ENCODE measurements around the gene RARS1.
A peak's percentile ranks its signal among the peaks of the same experiment; 100 is the strongest.

RARS1 gene

DNA sequence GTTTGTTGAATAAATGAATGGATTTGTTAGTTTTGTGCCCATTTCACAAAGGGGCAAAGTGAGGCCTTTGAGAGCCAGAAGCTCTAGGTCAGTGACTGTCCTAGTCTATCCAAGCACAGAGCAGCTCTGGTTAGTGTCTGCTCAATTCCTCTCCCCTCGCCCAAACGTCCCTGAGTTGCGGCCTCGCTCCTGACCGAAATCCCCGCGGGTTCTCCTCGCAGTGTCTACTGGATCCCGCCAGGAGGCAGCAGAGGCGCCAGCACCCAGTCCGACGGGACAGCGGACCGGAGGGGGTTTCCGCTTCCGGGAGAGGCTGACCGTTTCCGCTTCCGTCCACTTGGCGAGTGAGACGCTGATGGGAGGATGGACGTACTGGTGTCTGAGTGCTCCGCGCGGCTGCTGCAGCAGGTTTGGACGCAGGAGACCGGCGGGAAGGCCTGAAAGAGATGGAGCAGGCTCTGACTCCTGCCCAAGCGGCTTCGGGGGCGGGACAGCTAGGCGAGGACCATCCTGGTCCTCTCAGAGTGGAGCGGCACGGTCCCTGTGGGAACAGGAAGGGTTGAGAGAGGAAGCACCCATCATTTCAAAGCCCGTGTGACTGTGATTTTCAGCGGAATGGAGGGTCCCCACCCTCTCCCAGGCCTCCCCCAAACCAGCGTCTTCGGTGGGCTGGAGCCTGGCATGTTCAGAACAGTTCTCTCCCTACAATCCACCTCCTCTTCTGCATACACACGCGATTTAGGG is at the start of gene RARS1:
Gene RARS1, plus strand, starts transcription at position 336 of the 744 bp plus-strand sequence. Its CDS starts 28 bp downstream, at position 364.
- ATAC-seq (replicated peaks) (peak; percentile 97 to 98), DNase-seq (peak; percentile 88)
- peaks cover 22 to 24% of the 10 kb centered on the region in 2 donors for H3K4me1 Mint-ChIP-seq

DNA sequence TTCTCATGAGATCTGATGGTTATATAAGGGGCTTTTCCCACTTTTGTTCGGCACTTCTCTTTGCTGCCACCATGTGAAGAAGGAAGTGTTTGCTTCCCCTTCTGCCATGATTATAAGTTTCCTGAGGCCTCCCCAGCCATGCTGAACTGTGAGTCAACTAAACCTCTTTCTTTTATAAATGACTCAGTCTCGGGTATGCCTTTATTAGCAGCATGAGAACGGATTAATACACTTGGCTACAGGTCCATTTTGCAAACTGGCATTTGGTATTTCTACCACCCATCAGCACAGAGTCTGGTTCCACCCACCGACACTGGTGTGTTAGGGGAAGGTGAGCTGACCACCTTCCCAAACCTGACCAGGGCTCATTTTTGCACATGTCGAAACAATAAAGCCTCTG is 47.9 kb upstream of the RARS1 start:
- Mint-ChIP-seq H3K4me3 (no peak overlapping the region), H3K4me1 (peaks cover 0 to 1% of the 10 kb centered on the region in 2 donors), H3K27me3 (peaks cover 6 to 12% of the 10 kb centered on the region in 2 donors), H3K27ac (no peak overlapping the region), H3K9me3 (peaks cover 0 to 2% of the 10 kb centered on the region in 2 donors), H3K36me3 (no peaks in the 10 kb centered on the region)
- DNase-seq: no peak
- no peak for ATAC-seq (replicated peaks)

More for the DNA sequence above, at the start of gene RARS1:
- H3K27ac Mint-ChIP-seq: peak within 1 kb of the TSS; percentile 97
- H3K27me3 Mint-ChIP-seq: peaks cover 6 to 13% of the 10 kb centered on the region in 2 donors
- H3K4me3 Mint-ChIP-seq: peak within 1 kb of the TSS; percentile 99 to 100
- no peaks in the 10 kb centered on the region for H3K9me3 Mint-ChIP-seq
- peaks cover 8 to 23% of the 10 kb centered on the region in 2 donors for H3K36me3 Mint-ChIP-seq

DNA sequence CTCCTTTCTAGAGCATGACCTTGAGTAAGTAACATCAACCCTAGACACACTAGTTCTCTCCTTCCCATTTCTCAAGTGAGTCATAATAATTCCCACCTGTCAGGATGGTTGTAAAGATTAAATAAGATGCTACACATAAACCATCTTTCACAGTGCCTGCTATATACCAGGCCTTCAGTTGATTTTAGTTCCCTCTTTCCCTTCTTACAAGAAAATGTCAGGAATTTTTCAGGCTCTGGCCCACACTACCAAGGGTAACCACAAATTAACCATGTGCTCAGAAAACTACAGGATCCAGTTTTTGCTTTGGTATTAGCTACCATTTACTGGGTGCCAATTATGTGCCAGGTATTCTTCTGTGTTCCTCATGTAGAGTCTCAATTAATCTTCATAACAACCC is 42.7 kb upstream of the RARS1 start:
- H3K9me3 Mint-ChIP-seq: peaks cover 0 to 2% of the 10 kb centered on the region in 2 donors
- H3K4me3 Mint-ChIP-seq: no peak overlapping the region
- DNase-seq: no peak
- H3K27me3 Mint-ChIP-seq: no peaks in the 10 kb centered on the region
- H3K27ac Mint-ChIP-seq: no peak overlapping the region
- no peaks in the 10 kb centered on the region for H3K4me1 Mint-ChIP-seq
- no peak for ATAC-seq (replicated peaks)
- H3K36me3 Mint-ChIP-seq: no peaks in the 10 kb centered on the region

DNA sequence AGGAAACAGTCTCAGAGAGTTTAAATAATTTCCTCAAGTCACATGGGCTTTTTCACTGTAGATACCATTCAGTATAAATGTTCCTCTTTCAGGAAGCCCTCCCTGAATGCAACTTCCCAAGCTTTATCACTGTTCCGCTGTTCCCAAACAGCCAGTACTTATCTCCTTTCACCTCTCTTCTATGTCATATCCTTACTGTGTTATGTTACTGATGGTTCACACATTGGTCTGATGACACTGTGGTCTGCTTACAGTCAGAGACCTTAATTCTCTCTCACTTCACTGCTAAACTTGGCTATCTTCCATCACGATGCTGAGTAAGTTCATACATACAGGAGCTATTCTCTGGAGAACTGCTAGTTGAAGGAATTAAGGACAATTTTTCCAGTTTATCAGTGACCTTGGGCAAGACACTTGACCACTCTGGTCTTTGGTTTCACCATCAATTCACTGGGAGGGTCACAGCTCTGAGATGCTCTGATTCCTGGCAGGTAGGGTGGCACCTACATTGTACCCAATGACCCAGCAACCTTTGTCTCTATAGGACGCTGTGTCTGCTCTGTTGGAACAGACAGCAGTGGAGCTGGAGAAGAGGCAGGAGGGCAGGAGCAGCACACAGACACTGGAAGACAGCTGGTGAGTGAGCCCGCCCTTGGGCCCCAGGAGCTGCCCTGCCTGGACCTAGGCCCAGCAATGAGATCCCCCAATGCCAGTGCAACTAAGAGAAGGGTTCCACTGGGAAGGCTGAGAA is 42.1 kb upstream of the RARS1 start:
- ATAC-seq (replicated peaks) (no peak), DNase-seq (no peak)
- Mint-ChIP-seq H3K4me1 (no peaks in the 10 kb centered on the region), H3K4me3 (no peak overlapping the region), H3K36me3 (no peaks in the 10 kb centered on the region), H3K27me3 (no peaks in the 10 kb centered on the region), H3K27ac (no peak overlapping the region), H3K9me3 (no peaks in the 10 kb centered on the region)

DNA sequence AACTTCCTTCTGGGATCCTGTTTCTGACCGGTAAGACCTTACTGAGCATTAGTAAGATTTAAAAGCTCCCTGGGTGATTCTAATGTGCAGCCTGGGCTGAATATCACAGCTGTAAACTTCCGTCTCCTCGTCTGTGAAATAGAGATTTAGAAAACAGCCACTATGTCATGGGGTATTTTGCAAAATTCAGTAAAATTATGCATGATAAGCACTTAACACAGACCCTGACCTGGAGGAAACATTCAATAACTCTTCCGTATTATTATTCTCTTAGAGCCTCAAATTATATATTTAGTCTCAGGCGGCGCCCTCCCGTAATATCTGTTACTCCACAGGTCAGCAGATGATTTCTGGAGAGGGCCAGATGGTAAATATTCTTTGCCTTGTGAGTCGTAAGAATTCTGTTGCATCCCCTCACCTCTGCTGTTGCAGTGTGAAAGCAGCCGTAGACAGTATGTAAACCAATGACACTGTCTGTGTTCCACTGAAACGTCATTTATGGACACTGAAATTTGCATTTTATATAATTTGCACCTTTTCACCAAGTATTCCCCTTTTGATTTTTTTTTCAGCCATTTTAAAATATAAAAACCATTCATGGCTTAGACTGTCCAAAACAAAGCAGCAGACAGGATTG is 39.2 kb upstream of the RARS1 start:
- Mint-ChIP-seq H3K4me1 (no peaks in the 10 kb centered on the region), H3K36me3 (no peaks in the 10 kb centered on the region), H3K27me3 (no peaks in the 10 kb centered on the region), H3K9me3 (no peaks in the 10 kb centered on the region), H3K27ac (no peak overlapping the region), H3K4me3 (no peak overlapping the region)
- ATAC-seq (replicated peaks) (no peak), DNase-seq (no peak)

DNA sequence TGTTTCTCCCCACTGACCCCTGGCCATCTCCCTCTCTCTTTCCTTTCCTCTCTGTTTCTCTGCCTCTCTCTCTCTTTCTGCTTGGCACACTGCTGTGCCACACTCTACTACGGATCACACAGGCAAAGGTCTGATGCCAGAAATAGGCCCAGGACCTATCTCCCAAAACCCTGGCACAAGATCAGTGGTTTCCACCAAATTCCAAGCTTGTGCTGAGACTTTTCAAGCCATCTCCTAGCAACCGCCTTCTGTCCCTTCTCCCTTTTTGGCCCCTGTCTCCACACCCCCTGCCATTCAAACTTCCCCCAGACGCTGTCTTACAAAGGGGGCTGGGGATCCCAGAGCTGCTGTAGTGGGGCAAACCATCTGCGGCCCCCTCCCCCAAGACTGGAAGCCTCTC is 38.5 kb upstream of the RARS1 start:
- no peaks in the 10 kb centered on the region for H3K9me3 Mint-ChIP-seq
- H3K27ac Mint-ChIP-seq: no peak overlapping the region
- ATAC-seq (replicated peaks) (no peak), DNase-seq (no peak)
- no peak overlapping the region for H3K4me3 Mint-ChIP-seq
- no peaks in the 10 kb centered on the region for H3K27me3 Mint-ChIP-seq
- H3K4me1 Mint-ChIP-seq: no peaks in the 10 kb centered on the region
- H3K36me3 Mint-ChIP-seq: no peaks in the 10 kb centered on the region

DNA sequence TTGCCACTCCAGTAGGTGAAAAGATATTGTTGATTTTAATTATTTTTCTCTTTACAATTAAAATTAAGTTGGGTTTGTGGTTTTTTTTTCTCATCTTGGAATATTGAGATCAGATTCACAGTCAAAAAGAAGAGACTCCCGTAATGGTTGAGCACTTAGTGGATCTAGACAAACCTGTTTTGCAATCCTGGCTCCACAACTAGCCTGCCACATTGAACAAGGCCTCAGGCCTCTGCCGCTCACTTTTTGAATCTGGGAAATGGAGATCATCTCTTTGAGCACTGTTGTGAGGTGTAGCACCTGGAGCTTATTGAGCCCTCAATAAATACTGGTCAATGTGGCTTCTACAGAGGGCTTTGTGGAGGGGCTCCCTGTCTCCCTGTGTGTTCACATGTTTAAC is 37.1 kb upstream of the RARS1 start:
- H3K27ac Mint-ChIP-seq: no peak overlapping the region
- H3K27me3 Mint-ChIP-seq: no peaks in the 10 kb centered on the region
- no peaks in the 10 kb centered on the region for H3K36me3 Mint-ChIP-seq
- H3K9me3 Mint-ChIP-seq: no peaks in the 10 kb centered on the region
- H3K4me1 Mint-ChIP-seq: no peaks in the 10 kb centered on the region
- no peak for DNase-seq
- no peak for ATAC-seq (replicated peaks)
- no peak overlapping the region for H3K4me3 Mint-ChIP-seq

DNA sequence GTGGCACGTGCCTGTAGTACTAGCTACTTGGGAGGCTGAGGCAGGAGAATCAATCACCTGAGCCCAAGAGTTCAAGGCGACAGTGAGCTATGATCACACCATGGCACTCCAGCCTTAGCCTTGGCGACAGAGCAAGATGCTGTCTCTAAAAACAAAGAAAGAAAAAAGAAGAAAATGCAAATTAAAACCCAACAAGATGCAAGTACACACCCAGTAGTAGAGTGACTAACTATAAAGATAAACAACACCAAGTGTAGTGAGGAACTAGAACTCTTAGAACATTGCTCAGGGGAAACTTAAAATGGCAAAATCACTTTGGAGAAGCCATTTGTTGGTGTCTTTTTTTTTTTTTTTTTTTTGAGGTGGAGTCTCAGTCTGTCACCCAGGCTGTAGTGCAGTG is 34.7 kb upstream of the RARS1 start:
- H3K27me3 Mint-ChIP-seq: no peaks in the 10 kb centered on the region
- DNase-seq (no peak), ATAC-seq (replicated peaks) (no peak)
- no peaks in the 10 kb centered on the region for H3K4me1 Mint-ChIP-seq
- H3K9me3 Mint-ChIP-seq: no peaks in the 10 kb centered on the region
- H3K36me3 Mint-ChIP-seq: no peaks in the 10 kb centered on the region
- H3K4me3 Mint-ChIP-seq: no peak overlapping the region
- no peak overlapping the region for H3K27ac Mint-ChIP-seq

DNA sequence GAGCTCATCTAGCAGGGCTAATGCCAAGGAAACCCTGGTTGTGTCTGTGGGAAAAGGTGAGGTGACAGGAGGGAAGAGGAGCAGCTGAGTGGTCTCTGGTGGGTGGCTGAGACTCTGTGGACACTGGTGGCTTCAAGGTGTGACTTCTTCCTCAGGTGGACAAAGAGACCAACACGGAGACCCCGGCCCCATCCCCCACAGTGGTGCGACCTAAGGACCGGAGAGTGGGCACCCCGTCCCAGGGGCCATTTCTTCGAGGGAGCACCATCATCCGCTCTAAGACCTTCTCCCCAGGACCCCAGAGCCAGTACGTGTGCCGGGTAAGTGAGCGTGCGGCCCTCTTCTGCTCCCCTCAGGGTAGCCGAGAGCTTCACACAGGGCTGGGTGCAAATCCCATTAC is 31.1 kb upstream of the RARS1 start:
- H3K9me3 Mint-ChIP-seq: peaks cover 4 to 7% of the 10 kb centered on the region in 2 donors
- H3K36me3 Mint-ChIP-seq: peaks cover 0 to 3% of the 10 kb centered on the region in 2 donors
- DNase-seq: no peak
- no peak overlapping the region for H3K4me3 Mint-ChIP-seq
- no peaks in the 10 kb centered on the region for H3K4me1 Mint-ChIP-seq
- no peak for ATAC-seq (replicated peaks)
- H3K27me3 Mint-ChIP-seq: peaks cover 0 to 11% of the 10 kb centered on the region in 2 donors
- H3K27ac Mint-ChIP-seq: no peak overlapping the region

DNA sequence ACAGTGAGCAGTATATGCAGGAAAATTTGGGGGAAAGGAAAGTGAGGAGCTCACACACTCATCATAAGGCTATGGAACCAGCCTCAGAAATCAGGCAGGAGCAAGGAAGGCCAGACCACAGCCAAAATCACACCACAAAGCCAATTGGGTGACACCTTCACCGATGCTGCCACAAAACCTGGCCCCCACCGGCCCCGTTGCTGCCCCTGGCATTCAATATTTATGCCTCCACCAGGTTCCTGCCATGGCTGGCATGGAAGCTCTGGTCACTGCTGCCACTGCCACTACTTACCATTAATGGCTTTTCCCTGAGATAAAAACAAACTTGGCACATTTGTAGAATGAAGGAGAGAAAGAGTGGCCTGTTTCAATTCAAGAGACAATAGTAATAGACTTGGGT is 28.7 kb upstream of the RARS1 start:
- peaks cover 0 to 3% of the 10 kb centered on the region in 2 donors for H3K36me3 Mint-ChIP-seq
- H3K4me1 Mint-ChIP-seq: no peaks in the 10 kb centered on the region

DNA sequence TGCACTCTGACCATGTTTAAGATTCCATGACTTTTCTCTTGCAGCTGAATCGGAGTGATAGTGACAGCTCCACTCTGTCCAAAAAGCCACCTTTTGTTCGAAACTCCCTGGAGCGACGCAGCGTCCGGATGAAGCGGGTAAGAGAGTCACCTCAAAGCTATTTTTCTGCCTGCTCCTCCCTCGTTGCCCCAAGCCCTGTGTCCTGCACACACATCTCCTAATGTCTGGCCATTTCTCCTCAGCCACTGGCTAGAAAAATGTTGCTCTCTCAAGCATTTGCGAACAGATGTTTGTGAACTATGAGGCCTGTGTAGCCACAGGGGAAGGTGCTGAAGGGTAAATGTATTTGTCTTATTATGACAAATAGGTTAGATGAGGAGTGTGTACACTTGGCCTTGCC is 25.7 kb upstream of the RARS1 start:
- DNase-seq (no peak), ATAC-seq (replicated peaks) (no peak)
- Mint-ChIP-seq H3K4me1 (no peaks in the 10 kb centered on the region), H3K27me3 (peaks cover 3 to 27% of the 10 kb centered on the region in 2 donors), H3K4me3 (no peak overlapping the region), H3K36me3 (peaks cover 0 to 3% of the 10 kb centered on the region in 2 donors), H3K9me3 (peaks cover 4 to 7% of the 10 kb centered on the region in 2 donors), H3K27ac (no peak overlapping the region)

More for the DNA sequence above, 28.7 kb upstream of the RARS1 start:
- ATAC-seq (replicated peaks) (no peak), DNase-seq (no peak)
- Mint-ChIP-seq H3K4me3 (no peak overlapping the region), H3K27ac (no peak overlapping the region), H3K27me3 (peaks cover 0 to 11% of the 10 kb centered on the region in 2 donors), H3K9me3 (peaks cover 4 to 7% of the 10 kb centered on the region in 2 donors)

DNA sequence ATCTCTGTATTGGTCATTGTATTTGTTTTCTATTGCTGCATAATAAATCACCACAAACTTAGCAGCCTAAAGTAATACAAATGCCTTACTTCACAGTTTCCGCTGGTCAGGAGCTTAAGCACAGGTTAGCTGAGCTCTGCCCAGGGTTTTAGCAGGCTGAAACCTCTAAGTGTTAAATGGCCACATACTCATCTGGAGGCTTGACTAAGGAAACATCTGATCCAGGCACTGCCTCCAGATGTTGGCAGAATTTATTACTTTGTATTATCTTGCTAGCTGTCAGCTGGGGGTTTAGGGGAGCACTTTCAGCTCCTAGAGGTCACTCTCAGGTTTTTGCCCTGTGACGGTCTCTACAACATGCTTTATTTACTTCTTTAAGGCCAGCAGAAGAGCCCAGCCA is 23.2 kb upstream of the RARS1 start:
- no peak overlapping the region for H3K27ac Mint-ChIP-seq
- DNase-seq (no peak), ATAC-seq (replicated peaks) (no peak)
- no peak overlapping the region for H3K4me3 Mint-ChIP-seq
- H3K4me1 Mint-ChIP-seq: no peaks in the 10 kb centered on the region
- peaks cover 0 to 3% of the 10 kb centered on the region in 2 donors for H3K9me3 Mint-ChIP-seq
- peaks cover 3 to 22% of the 10 kb centered on the region in 2 donors for H3K27me3 Mint-ChIP-seq
- peaks cover 0 to 3% of the 10 kb centered on the region in 2 donors for H3K36me3 Mint-ChIP-seq

DNA sequence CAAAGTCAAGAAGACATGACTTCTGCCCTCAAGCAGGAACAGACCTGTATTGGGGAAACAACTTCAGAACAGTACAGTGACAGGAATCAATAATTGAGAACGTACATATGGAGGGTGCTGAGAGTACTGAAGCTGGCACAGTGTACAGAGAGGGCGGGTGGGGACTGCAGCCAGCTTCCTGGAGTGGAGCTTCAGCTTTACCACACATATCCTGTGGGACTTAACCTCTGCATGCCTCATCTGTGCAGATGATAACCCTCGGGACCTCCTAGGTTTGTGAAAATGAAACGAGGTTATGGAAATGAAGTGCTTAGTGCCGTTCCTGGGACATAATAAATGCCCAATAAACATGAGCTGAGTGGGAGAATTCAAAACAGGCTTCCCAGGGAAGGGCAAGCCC is 22.1 kb upstream of the RARS1 start:
- Mint-ChIP-seq H3K4me3 (no peak overlapping the region), H3K27me3 (peaks cover 3 to 16% of the 10 kb centered on the region in 2 donors), H3K36me3 (no peaks in the 10 kb centered on the region), H3K9me3 (no peaks in the 10 kb centered on the region), H3K4me1 (no peaks in the 10 kb centered on the region), H3K27ac (no peak overlapping the region)
- DNase-seq (no peak), ATAC-seq (replicated peaks) (no peak)

DNA sequence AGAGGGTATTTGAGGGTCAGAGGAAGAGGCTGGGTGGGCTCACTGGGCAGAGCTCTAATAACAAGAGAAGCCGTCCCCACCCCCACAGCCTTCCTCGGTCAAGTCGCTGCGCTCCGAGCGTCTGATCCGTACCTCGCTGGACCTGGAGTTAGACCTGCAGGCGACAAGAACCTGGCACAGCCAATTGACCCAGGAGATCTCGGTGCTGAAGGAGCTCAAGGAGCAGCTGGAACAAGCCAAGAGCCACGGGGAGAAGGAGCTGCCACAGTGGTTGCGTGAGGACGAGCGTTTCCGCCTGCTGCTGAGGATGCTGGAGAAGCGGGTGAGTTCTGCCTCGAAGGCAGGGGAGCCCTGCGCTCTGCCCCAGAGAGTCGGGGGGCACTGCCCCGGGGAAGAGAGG is 21.6 kb upstream of the RARS1 start:
- no peak overlapping the region for H3K4me3 Mint-ChIP-seq

More for the DNA sequence above, 21.6 kb upstream of the RARS1 start:
- Mint-ChIP-seq H3K27ac (no peak overlapping the region), H3K9me3 (no peaks in the 10 kb centered on the region), H3K36me3 (no peaks in the 10 kb centered on the region), H3K4me1 (no peaks in the 10 kb centered on the region), H3K27me3 (peaks cover 3 to 16% of the 10 kb centered on the region in 2 donors)
- no peak for ATAC-seq (replicated peaks)
- no peak for DNase-seq

All from stimulated activated naive B cell treated with anti-CD40 and anti-IgM and Interleukin-4, amounts not matched to agents 10 μg/mL and 1 μg/mL and 100 μg/mL, for 72 hours (primary cell).